OCI-M1 (cell line): ENCODE data around the gene GNAZ.

ENCODE experiments used
- DNase-seq: peaks from one replicate; lab custom pipeline; 2025; lab: John Stamatoyannopoulos, UW

The GNAZ gene

DNA sequence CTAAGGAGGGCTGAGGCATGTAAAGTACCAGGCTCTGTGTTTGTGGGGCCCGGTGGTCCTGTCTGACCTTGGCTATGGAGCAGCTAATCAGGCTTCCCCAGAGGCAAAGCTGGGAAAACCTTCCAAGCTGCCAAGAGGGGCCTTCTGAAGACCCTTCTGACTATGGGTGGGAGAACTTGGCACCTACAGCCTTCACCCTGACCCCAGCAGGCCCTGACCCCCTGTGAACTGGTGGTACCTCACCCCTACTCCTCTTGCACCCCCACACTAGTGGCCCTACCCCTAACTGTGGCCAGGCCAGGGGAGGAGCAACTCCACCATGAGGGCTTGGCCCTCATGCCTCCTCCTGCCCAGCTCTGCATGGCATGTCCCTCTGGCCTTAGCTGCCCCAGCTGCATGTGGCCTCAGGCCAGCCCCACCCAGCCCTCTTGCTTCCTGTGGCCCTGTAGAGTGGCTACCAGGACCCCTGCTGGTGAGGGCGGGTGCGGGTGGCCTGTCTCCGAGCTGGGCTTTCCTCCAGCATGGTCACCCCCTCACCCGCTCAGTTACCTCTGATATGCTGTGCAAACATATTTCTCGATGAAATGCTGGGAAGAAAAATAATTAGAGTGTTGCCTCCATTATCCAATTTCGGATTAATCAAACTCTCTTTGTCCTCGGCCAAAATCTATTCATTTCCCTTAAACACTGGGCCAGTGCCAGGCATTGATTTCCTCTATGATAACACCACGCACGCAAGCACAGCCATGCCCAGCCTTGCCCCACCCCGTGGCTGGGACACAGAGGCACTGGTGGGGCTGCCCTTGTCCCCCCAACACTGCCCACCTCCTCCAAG, 7.5 kb downstream of the GNAZ start:
- no peak for DNase-seq

DNA sequence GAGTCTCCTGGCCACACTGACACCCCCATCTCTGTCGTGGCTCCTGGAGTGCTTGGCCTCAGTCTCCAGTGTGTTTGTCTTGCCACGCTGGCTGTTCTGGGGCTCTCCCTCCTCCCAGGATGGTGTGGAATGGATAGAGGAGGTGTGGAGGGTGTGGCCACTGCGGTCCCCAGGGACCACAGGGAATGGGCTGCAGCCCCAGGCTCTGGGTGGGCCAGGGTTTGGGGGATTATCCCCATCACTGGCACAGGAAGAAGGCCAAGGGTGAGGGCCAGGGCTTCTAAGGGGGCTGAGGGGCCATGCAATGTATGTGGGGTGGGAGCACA, 8.1 kb downstream of the GNAZ start:
- DNase-seq: no peak

DNA sequence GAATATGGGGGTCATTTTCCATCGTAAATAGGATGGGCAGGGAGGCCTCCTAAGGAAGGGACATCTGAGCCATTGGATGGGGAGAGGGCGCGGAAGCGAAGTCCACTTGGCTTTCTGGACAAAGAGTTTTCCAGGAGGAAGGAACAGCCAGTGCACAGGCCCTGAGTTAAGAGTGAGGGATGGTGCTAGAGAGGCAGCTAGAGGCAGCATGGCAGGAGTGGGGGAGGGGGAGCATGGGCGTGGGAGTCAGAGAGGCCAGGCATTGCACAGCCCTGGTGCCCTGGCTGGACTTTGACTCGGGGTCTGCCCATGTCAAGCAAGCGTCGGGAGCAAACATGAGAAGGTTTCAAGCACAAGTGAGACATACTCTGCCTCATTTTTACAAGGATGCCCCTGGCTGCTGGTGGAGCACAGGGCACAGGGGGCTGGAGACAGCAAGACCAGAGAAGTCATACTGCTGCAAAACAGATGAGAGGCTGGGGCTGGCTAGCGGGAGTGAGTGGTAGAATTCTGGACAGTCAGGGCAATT, 9.0 kb downstream of the GNAZ start:
- DNase-seq: no peak

DNA sequence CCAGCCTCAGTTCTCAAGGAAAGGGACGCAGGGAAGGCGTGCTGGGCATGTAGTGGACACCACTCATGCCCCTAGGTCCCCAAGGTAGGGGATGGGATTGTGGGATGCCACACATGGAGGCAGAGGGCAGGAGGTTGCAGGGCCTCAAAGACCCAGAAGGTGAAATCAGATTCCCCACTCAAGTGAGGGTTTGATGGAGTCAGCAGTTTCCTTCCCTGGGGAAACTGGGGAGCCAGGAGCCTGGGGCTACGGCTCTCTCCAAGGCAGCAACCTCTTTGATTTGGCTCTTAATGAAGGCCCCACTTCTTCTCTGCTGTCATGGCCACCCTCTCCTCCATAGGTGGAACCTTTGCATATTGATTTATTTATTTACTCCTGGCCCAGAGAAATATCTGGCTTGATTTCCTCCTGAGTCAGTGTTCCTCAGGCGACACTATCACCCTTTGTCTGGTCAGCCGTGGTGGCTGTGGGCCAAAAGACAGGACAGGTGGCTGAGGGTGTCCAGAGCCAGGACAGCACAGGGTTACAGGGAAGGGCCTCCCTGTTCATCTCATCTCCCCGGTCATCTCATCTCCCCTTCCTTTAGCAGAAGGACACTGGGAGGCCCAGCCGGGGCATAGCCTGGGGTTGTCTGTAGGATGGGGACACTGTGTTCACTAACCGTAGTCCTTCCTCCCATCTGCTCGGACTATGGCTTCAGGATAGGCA, 9.6 kb downstream of the GNAZ start:
- no peak for DNase-seq

DNA sequence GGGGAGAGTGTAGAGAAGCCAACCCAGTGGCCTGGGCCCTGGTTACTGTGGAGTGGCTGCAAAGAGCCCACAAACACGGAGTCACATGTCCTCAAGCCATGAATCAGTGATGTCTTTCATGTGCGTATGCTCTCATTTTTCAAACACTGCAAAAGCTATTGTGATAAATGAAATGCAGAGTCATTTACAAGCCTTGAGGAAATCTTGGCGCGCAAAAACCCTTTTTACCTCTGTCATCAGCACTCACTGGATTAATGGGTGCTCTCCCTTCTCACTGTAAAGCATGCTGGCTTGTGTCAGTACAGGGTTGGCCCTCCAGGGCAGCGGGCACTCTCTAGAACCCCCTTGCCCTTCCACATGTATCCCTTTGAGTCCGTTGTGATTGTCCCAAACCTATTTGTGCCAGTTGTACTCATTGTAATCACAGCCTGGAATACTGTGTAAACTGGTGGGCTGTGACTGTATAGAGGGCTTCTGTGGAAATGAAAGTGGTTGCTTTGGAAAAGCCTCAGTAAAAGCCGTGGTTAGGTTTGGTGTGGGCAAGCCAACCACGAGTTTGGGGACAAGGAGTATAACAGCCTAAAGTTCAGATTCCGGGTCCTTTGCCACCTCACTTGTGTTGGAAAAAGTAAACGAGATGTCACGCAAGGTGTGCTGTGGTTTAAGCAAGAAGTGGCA, 10.4 kb downstream of the GNAZ start:
- DNase-seq: no peak

DNA sequence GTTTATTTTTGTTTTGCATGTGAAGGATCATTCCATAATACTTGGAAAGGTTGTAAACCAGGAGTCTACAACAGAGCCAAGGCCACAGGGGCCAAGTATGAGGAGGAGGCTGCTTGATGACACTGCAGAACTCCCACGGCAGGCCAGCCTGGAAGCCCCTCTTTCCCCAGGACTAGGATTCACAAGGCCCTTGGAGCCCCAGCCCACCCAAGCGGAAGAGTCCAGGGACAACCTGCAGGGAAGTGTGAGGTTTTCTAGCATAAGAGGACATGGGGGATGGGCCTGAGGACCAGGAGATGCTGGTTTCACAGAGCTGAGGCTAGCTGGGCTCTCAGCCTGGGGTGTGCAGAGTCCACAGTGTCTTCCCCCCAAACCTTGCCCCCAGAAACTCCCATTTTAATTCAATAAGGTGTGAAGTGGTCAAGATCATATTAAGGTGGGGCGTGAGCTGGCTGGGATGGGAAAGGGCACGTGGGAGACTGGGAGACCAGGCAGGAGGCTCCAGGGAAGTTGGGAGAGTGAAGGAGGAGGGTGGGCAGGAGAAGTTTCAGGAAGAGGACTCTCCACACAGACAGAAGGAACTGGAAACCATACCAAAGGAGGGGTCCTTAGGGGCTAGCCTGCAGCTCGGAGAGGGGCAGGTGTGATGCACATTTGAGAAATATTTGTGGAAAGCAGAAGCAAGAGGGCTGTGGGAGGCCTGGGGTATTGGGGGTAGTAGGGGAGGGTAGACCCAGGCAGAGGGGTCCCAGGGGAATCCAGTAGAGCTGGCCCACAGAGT, 12.4 kb downstream of the GNAZ start:
- no peak for DNase-seq

DNA sequence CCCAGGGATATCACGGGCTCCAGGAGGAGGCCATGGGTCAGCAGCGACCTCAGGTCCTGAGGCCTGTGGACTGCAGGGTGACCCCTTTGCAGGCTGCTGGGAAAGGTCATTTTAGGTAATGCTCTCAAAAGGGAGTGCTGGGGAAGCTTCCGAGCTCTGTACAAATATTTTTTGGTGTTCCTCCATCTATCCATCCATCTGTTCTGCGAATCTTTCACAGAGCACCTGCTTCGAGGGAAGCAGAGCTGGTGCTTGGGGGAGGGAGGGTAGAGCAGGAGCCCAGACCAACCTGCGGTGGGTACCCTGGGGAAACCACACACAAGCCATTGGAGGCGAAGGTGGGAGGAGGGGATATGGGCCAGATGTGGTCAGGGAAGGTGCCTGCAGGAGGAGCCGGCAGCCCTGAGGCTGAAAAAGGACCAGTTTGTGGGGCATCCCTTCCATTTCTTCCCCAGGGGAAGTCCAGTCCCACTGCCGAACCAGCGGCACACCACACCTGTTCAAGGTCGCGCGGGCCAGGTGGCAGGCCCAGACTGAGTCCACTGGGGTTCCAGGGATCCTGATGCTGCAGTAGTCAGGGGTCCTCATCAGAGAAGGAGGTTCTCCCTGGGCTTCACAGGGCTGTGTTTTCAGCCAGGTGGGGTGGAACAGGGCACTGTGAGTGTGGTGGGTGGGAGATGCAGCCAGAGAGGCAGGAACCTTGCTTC, 13.1 kb downstream of the GNAZ start:
- DNase-seq: no peak

DNA sequence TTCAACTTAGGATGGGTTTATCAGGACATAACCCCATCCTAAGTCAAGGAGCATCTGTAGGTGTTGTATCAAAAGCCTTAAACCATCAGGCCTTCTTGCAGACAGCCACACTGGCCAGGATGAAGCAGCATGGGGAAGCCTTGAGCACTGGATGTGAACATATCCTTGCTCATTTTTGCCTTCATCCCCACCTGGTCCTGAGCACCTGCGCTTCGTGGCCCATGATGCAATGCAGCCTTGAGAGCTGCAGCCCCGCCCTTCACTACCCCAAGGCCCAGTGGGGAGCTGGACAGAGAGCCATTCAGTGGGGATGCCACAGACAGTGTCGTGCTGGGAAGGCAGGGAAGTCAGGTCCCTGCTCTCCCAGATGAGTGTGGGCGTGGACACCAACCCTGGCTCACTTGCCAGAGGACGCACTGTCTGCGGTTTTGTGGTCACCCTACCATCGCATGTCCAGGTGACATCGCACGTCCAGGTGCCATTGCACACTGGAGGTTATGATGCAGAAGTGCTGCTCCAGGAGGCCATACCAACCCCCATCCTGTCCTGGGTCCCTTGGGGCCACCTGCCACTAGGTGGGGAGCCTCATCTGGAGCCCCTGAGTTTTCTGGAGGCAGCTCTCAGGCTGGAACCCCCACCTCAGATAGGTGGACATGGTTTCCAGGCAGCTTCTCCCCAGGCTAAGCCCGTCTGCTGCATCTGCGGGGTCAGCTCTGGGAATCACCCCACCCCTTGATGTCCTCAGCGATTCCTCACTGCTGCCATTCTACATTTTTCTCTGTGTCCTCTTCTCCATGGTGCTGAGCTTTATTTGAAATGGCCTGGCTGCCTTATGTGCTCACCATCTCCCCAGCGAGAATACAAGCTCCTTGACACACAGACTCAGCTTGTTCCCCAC, 14.4 kb downstream of the GNAZ start:
- DNase-seq: no peak

DNA sequence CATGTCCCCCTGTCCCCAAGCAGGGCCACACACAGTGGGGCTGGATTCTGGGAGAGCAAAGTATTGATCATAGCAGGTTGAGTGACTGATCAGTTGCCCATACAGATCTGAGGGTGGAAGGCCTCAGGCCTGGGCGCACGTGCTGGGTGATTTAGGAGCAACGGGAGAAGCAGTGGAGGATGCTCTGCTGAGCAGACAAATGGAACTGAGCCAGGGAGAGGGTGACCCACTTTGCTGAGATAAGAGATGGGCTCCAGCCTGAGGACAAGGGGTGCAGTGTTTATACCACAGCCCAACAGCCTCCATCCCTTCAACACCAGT, 15.0 kb downstream of the GNAZ start:
- no peak for DNase-seq

DNA sequence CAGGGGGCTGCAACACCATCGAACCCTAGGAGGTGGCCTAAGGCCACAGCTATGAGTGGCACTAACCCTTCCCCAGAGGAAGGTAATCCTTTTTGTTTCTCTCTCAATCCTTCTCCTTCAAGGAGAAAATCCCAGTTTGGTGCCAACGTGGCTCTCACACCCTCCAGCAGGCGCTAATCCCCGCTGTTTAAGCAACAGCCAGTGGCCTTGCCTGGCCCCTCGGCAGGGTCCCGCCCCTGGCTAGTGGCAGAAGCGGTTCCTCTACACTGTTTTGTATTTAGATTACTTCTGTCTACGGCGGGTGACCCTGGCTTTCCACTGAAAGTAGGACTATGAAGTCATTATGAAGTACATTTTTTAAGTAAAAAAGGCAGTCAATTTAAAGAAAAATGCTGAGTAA, 15.5 kb downstream of the GNAZ start:
- no peak for DNase-seq

DNA sequence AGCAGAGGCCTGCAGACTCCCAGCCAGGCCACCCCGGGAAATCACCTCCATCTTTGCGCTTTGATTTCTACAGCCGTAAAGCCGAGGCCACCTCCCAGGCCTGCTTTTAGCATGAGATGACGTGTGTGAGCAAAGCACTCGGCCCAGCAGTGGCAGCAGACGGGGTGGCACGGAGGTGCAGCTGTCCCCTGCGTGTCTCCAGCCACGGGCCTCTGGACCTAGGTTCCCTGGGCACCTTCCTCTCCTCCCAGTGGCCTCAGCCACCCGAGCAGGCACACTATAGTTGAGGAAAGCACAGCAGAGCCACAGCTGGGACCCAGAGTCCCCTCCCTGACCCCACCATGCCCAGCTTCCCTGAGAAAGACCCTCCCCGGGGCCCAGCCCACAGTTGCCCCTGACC, 15.9 kb downstream of the GNAZ start:
- no peak for DNase-seq

DNA sequence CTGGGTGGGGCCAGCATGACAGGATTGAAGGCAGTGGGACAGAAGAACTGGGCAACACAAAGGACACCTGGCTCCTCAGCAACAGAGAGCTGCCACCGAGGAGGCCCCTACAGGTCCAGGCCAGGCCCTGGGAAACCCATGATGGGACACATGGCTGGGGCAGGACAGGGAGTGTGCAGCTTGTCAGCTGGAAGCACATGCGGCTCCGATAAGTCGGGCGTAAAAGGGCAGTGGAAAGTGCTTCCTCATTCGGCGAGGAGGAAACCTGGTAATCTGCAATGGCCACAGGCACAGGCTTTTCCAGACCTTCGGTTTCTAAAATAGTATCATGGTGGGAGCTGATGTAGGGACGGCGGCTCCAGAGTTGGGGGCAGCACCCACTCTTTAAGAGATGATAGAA, 16.5 kb downstream of the GNAZ start:
- peak; percentile 90 for DNase-seq

DNA sequence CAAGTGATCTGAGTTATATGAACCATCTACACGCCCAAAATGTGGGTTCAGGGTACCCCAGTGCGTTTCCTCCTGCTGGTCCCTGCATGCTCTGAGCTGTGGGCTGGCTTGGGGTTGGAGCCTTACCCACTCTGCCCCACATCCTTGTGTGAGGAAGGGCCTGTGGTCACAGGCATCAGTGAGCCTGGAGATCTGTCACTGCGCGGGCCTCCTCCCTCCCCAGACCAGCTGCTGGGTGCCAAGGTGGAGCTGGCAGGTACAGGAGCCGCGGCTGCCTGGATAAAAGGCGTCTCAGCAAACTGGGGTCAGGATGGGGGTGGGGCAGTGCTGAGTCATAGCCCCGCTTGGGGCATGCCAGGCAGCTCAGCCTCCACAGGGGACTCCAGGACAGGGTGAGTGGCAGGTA, 17.9 kb downstream of the GNAZ start:
- no peak for DNase-seq

DNA sequence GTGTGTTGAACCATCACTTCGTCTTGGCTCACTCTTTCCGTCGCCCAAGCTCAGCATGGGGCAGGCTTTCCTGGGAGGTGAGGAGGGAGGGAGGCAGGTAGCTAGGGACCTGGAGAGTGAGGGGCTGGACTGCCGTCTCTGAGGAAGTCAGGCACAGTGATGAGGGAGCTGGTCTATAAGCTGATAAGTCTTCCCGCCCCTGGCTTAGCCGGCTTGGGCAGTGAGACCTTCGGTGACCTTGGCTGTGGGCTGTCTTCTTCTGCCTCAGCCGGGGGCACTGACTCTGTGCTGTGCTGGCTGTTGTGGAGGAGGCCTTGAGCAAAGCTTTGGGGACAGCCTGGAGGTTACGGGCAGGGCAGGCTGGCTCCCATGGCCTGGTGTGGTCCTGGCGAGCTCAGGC, 18.7 kb downstream of the GNAZ start:
- DNase-seq: no peak

DNA sequence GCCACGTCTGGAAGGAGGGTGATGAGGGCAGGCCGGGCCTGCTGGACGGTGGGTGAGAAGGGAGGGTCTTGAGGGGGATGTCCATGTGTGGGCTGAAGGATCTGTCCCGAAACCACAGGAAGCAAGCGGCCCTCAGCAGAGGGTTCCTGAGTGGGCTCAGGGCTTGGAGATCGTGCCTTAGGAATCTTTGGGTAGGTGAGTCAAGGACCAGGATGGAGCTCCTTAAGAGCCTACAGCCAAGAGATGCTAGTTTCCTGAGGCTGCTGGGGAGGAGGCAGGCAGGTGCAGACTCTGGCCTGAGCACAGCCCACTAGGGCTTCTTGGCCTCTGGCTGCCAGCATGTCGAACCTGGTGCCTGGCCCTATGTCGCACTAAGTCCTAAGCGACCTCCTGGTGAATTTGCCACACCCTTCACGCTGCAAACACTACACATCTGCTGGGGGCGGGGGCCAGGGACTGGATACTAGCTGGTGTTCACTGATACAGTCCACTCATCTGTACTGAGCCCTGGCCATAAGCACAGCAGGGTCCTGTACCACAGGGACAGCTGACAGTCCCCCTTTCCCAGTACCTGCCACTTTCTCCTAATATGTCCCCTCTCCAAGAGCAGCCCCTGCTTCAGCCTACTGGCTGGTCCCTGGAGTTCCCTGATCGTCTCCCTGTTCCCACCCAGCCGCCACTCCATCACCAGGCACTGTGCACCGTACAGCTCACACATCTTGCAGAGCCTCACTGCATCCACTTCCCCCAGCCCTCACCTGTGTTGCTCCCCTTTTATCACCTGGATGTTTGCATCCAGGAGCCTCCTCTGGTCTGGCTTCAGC, 19.5 kb downstream of the GNAZ start:
- no peak for DNase-seq

DNA sequence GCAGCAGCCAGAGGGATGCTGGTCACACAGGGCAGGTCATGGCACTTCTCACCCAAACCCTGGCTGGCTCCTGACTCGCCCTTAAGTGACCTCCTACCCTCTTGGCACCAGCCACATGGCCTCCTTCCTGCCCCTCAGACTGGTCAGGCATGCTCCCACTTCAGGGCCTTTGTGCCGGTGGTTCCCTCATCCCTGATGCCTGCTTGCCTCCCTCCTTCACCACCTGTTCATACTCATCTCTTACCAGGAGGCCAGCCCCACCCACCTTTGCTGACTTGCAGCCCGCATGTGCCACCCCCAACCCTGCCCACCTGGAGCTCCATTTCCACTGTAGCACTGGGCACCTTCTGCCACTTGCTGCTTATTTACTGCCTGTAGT, 20.1 kb downstream of the GNAZ start:
- no peak for DNase-seq

DNA sequence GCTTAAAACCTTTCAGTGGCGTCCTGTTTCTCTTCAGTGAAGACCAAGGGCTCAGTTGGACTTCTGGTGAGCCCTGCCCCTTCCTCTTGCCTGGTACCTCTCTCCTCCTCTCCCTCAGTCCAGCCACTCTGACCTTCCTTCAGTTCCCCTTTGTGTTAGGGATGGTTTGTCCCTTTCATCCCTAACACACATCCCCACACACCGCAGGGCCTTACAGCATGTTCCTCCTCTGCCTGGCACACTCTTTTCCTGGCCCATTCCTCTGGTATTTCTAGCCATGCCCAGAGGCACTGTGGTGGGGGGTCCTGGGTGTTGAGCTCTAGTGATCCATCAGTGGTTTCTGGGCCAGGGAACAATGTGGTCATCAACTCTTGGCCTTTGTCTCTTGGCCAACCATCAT, 21.4 kb downstream of the GNAZ start:
- no peak for DNase-seq

DNA sequence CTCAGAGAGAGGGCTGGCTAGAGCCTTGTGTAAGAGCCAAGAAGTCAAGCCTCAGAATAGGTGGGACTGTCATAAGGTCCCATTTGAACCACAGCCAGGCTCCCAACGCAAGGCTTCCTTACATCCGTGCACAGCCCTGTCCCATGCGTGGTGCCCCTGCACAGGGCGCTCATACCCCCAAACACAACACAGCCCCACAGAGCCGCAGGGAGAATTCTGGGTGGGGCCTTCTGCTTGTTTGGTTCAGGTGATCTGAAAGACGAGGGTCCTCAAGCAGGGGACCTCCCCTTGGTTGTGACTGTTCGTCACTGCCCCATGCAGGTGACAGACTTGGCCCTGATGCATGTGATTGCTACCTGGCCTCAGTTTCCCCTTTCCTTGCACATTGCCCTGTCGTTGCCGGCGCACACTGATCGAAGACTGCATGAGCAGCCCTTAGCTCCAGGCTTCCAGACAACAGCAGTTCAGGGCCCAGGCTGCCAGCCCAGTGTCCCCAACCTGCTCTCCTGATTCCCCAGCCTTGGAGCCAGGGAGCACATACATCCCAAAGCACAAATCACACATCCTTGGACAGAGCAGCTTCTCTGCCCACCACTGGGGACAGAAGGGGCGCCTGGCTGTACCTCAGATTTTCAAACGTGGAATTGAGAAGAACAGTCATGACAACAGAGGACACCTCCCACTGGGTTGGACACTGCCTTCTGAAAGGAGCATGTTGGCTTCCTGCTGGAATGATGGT, 22.1 kb downstream of the GNAZ start:
- DNase-seq: no peak
